K562 (cell line): Measurements from ENCODE around the gene AIG1. TPM values are rescaled to one million over a fixed set of nuclear protein-coding genes. Genes with fewer than 3 reads are reported as not detected.

Experiments
- CEBPB ChIP-seq: fragments of 450-650 bp; IDR thresholded peaks from 2 replicates; pipeline ENCODE4 v1.6.1; 2016; ENCODE audit warnings: missing genetic modification characterization, missing compliant biosample characterization
- HDAC8 ChIP-seq: fragments of 450-650 bp; IDR thresholded peaks from 2 replicates; pipeline ENCODE4 v1.6.1; 2016; ENCODE audit warnings: mild to moderate bottlenecking, missing genetic modification characterization, moderate library complexity, missing compliant biosample characterization
- MED1 ChIP-seq: sonication (generic); formaldehyde crosslinking; IDR thresholded peaks from 2 replicates; pipeline ENCODE4 v1.8.1; 2023; ENCODE audit warnings: missing genetic modification reagents, borderline replicate concordance
- POLR2B ChIP-seq: fragments of 450-650 bp; IDR thresholded peaks from 2 replicates; pipeline ENCODE4 v1.6.1; 2018; ENCODE audit warnings: low read depth; ENCODE audit not compliant: partially characterized antibody
- RBM14 ChIP-seq: fragments of 200-400 bp; formaldehyde crosslinking; IDR thresholded peaks from 2 replicates; pipeline ENCODE4 v1.6.1; 2018; ENCODE audit warnings: low read depth, mild to moderate bottlenecking, low read length, moderate library complexity, borderline replicate concordance; ENCODE audit not compliant: insufficient read depth
- polyA plus RNA-seq, 8 experiments: library from polyadenylated mRNA; depleted of rRNA in 4 of 8; stranded (reverse) in 5 of 8; unstranded in 3 of 8; fragments of >200 nt; fragmentation: Nextera tagmentation in 2 of 8; fragmentation: Illumina TruSeq in 1 of 8; extraction: Ambion mirVana in 2 of 8; extraction: Trizol in 1 of 8; gene quantifications; 2 replicates each; pipeline versions ENCODE4 v1.2.1 to v1.2.3, GENCODE V29; 2011 to 2014; ENCODE audit warnings: inconsistent platforms in 1 of 8, missing spikeins in 1 of 8
- total RNA-seq, 7 experiments: library from RNA; depleted of rRNA in 6 of 7; stranded (reverse); fragments of >200 nt in 6 of 7; fragmentation: Illumina TruSeq in 2 of 7; extraction: Trizol in 2 of 7; gene quantifications; 2 replicates each; pipeline versions ENCODE4 v1.2.1 to v1.2.3, GENCODE V29; 2011 to 2021; ENCODE audit warnings: low replicate concordance in 1 of 7
- TF ChIP-seq, protein P1 (sequence below), 2 experiments: fragments of 450-650 bp; IDR thresholded peaks; 2 replicates each; pipeline ENCODE4 v1.6.1; 2016; ENCODE audit warnings: mild to moderate bottlenecking in 2 of 2, borderline replicate concordance in 1 of 2, low read depth in 1 of 2, moderate library complexity in 1 of 2

AIG1 gene
- total and polyA plus RNA-seq, 9 of the 15 experiments (the other 6 are each of a cell fraction or from before 2014, with no cell fraction given) = 74.8 to 333 (median 127) TPM

DNA sequence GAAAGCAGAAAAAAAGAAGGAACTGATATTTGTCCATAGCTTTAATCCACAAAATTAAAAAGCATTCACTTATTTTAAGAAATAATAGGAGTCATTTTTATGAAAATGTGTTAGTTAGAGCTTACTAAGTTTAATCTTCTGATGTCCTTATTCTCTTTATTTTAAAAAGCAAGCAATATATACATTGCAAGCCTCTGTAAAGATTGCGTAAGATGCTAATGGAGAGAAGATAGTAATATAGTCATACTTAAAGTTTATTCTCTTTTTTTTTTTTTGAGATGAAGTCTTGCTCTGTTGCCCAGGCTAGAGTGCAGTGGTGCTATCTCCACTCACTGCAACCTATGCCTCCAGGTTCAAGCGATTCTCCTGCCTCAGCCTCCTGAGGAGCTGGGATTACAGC lies 39.7 kb downstream of the AIG1 start (continued):
- TF ChIP-seq HDAC8 = no peak
- no peak for TF ChIP-seq RBM14
- TF ChIP-seq POLR2B = no peak
- TF ChIP-seq MED1 = no peak
- TF ChIP-seq, protein P1, sequence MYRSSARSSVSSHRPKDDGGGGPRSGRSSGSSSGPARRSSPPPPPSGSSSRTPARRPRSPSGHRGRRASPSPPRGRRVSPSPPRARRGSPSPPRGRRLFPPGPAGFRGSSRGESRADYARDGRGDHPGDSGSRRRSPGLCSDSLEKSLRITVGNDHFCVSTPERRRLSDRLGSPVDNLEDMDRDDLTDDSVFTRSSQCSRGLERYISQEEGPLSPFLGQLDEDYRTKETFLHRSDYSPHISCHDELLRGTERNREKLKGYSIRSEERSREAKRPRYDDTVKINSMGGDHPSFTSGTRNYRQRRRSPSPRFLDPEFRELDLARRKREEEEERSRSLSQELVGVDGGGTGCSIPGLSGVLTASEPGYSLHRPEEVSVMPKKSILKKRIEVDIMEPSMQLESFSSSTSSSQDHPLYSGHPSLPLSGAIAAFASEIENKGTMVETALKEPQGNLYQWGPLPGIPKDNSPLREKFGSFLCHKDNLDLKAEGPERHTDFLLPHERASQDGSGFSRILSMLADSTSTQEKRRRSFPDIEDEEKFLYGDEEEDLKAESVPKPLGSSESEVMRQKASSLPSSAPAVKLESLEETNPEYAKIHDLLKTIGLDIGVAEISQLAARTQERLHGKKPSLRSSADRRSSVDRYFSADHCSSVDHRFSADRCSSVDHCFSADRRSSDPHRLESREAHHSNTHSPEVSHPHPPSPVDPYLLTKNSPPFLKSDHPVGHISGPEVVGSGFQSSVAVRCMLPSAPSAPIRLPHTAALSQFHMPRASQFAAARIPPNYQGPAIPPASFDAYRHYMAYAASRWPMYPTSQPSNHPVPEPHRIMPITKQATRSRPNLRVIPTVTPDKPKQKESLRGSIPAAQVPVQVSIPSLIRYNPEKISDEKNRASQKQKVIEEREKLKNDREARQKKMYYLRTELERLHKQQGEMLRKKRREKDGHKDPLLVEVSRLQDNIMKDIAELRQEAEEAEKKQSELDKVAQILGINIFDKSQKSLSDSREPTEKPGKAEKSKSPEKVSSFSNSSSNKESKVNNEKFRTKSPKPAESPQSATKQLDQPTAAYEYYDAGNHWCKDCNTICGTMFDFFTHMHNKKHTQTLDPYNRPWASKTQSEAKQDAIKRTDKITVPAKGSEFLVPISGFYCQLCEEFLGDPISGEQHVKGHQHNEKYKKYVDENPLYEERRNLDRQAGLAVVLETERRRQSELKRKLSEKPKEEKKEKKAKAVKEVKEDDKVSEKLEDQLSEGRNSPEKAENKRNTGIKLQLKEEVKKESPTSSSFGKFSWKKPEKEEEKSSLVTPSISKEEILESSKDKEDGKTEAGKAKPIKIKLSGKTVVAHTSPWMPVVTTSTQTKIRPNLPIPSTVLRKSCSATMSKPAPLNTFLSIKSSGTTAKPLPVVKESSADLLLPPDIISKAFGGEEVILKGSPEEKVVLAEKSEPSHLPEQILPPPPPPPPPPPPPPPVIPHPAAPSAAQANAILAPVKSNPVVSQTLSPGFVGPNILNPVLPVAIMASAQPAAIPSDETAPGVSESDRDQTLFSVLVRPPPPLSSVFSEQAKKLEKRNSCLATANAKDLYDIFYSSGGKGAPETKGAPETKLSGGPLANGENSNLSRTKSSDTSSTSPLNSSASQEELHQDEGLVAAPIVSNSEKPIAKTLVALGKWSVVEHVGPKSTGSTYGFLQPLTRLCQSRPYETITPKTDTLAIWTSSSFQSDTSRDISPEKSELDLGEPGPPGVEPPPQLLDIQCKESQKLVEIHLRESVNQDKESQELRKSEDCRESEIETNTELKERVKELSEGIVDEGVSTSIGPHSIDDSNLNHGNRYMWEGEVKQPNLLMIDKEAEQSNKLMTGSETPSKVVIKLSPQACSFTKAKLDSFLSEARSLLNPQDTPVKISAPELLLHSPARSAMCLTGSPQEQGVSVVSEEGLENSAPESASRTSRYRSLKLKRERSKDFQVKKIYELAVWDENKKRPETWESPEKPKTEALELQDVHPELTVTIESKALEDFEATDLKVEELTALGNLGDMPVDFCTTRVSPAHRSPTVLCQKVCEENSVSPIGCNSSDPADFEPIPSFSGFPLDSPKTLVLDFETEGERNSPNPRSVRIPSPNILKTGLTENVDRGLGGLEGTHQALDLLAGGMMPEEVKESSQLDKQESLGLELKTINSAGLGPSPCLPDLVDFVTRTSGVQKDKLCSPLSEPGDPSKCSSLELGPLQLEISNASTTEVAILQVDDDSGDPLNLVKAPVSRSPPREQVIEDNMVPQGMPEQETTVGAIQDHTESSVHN (IDR thresholded peaks at IDR 0.05; ENCODE audit: borderline replicate concordance in 1 of 2, low read depth in 1 of 2) = no peak
- peak; percentile 87 for TF ChIP-seq CEBPB
